Astrocyte (in vitro differentiated cells and primary cell): Measurements from ENCODE around the gene FNDC3B. TPM values are rescaled to one million over a fixed set of nuclear protein-coding genes. Genes with fewer than 3 reads are reported as not detected.

Experiments used
- DNase-seq: peaks from one replicate; pipeline ENCODE4 v3.0.0-alpha.2; 2010; ENCODE audit warnings: low read depth
- FAIRE-seq: peaks from 2 replicates; lab custom pipeline; 2011; peaks lifted over from hg19 to GRCh38; lab: Jason Lieb, UNC
- H2AFZ ChIP-seq: 2 replicates; pipeline ENCODE4 v1.6.0; 2012; ENCODE audit warnings: low read depth, low read length, inconsistent platforms
- H3K27ac ChIP-seq: 2 replicates; pipeline ENCODE4 v1.5.1; 2011; ENCODE audit warnings: low read depth, low read length, inconsistent platforms
- H3K27me3 ChIP-seq: 2 replicates; pipeline ENCODE4 v1.6.0; 2011; ENCODE audit warnings: low read length, inconsistent platforms; ENCODE audit not compliant: insufficient read depth
- H3K36me3 ChIP-seq: 2 replicates; pipeline ENCODE4 v1.5.1; 2011; ENCODE audit warnings: low read length, inconsistent platforms; ENCODE audit not compliant: insufficient read depth
- H3K4me1 ChIP-seq: 2 replicates; pipeline ENCODE4 v1.5.1; 2011; ENCODE audit warnings: low read length, inconsistent platforms; ENCODE audit not compliant: insufficient read depth
- H3K4me2 ChIP-seq: 2 replicates; pipeline ENCODE4 v1.6.0; 2012; ENCODE audit warnings: low read length, inconsistent platforms
- H3K4me3 ChIP-seq: 2 replicates; pipeline ENCODE4 v1.5.1; 2011; ENCODE audit warnings: low read depth, mild to moderate bottlenecking, low read length, inconsistent platforms; ENCODE audit not compliant: insufficient read depth
- H3K79me2 ChIP-seq: 2 replicates; pipeline ENCODE4 v1.6.0; 2012; ENCODE audit warnings: mild to moderate bottlenecking, low read length, inconsistent platforms; ENCODE audit not compliant: insufficient read depth
- H3K9ac ChIP-seq: 2 replicates; pipeline ENCODE4 v1.6.0; 2012; ENCODE audit warnings: mild to moderate bottlenecking, low read length, inconsistent platforms
- H3K9me3 ChIP-seq: 2 replicates; pipeline ENCODE4 v1.5.1; 2012; ENCODE audit warnings: low read depth, mild to moderate bottlenecking, low read length, inconsistent platforms; ENCODE audit not compliant: insufficient read depth
- H4K20me1 ChIP-seq: 2 replicates; pipeline ENCODE4 v1.6.0; 2012; ENCODE audit warnings: low read length, inconsistent platforms; ENCODE audit not compliant: insufficient read depth
- H3K27ac Mint-ChIP-seq: one replicate; pipeline ENCODE4 v1.8.0; 2021; ENCODE audit warnings: mild to moderate bottlenecking, mixed read lengths; ENCODE audit not compliant: unreplicated experiment
- H3K27me3 Mint-ChIP-seq: one replicate; pipeline ENCODE4 v1.8.0; 2021; ENCODE audit warnings: low read depth, mixed read lengths; ENCODE audit not compliant: unreplicated experiment
- H3K36me3 Mint-ChIP-seq: one replicate; pipeline ENCODE4 v1.8.0; 2021; ENCODE audit warnings: low read depth, mixed read lengths; ENCODE audit not compliant: unreplicated experiment
- H3K4me1 Mint-ChIP-seq: one replicate; pipeline ENCODE4 v1.8.0; 2021; ENCODE audit warnings: low read depth, mixed read lengths; ENCODE audit not compliant: unreplicated experiment
- H3K4me3 Mint-ChIP-seq: one replicate; pipeline ENCODE4 v1.8.0; 2021; ENCODE audit warnings: mild to moderate bottlenecking, moderate library complexity, mixed read lengths; ENCODE audit not compliant: unreplicated experiment
- H3K9me3 Mint-ChIP-seq: one replicate; pipeline ENCODE4 v1.8.0; 2021; ENCODE audit warnings: mild to moderate bottlenecking, mixed read lengths; ENCODE audit not compliant: unreplicated experiment
- CTCF ChIP-seq: IDR thresholded peaks from 2 replicates; pipeline ENCODE4 v1.5.1; 2011; ENCODE audit warnings: low read depth, mild to moderate bottlenecking, inconsistent platforms, low read length, moderate library complexity; ENCODE audit not compliant: insufficient read depth
- EZH2 ChIP-seq: IDR thresholded peaks from 2 replicates; pipeline ENCODE4 v1.6.1; 2012; ENCODE audit warnings: mild to moderate bottlenecking, low read length, inconsistent platforms; ENCODE audit not compliant: insufficient read depth
- total RNA-seq: library from RNA; stranded (reverse); gene quantifications from 2 replicates; pipeline ENCODE4 v1.2.1, GENCODE V29; 2021

The FNDC3B gene
- total RNA-seq, 1 donor from 2014 or later = 327 TPM

GRCh38 chr3:172007065-172007370 is 32.4 kb upstream of the FNDC3B start:
- Histone ChIP-seq H3K79me2 (no peaks in the 10 kb centered on the region), H3K4me3 (no peak overlapping the region), H3K4me2 (no peak overlapping the region), H3K27me3 (no peaks in the 10 kb centered on the region), H3K9me3 (no peaks in the 10 kb centered on the region), H4K20me1 (no peaks in the 10 kb centered on the region), H3K36me3 (no peaks in the 10 kb centered on the region), H3K27ac (no peak overlapping the region), H2AFZ (no peak overlapping the region), H3K9ac (no peak overlapping the region), H3K4me1 (no peaks in the 10 kb centered on the region)
- TF ChIP-seq EZH2 = no peak
- no peak for TF ChIP-seq CTCF
- no peak for FAIRE-seq
- Mint-ChIP-seq H3K4me1 (peaks cover 3% of the 10 kb centered on the region), H3K36me3 (no peaks in the 10 kb centered on the region), H3K27ac (no peak overlapping the region), H3K9me3 (no peaks in the 10 kb centered on the region), H3K4me3 (no peak overlapping the region), H3K27me3 (no peaks in the 10 kb centered on the region)
- DNase-seq = no peak

- Histone ChIP-seq H3K36me3 (no peaks in the 10 kb centered on the region), H2AFZ (no peak overlapping the region), H3K4me3 (no peak overlapping the region), H3K9ac (no peak overlapping the region), H3K4me1 (no peaks in the 10 kb centered on the region), H3K9me3 (no peaks in the 10 kb centered on the region), H3K79me2 (no peaks in the 10 kb centered on the region), H4K20me1 (no peaks in the 10 kb centered on the region), H3K27me3 (no peaks in the 10 kb centered on the region), H3K4me2 (no peak overlapping the region), H3K27ac (no peak overlapping the region)
- peaks cover 3% of the 10 kb centered on the region for H3K4me1 Mint-ChIP-seq
- DNase-seq = no peak
- TF ChIP-seq CTCF (no peak), EZH2 (no peak)
- H3K27ac Mint-ChIP-seq = no peak overlapping the region
- H3K27me3 Mint-ChIP-seq = no peaks in the 10 kb centered on the region
- no peaks in the 10 kb centered on the region for H3K9me3 Mint-ChIP-seq
- no peak overlapping the region for H3K4me3 Mint-ChIP-seq
- no peaks in the 10 kb centered on the region for H3K36me3 Mint-ChIP-seq
- no peak for FAIRE-seq
Measured at GRCh38 chr3:172009803-172010202, 29.6 kb upstream of the FNDC3B start.

DNA sequence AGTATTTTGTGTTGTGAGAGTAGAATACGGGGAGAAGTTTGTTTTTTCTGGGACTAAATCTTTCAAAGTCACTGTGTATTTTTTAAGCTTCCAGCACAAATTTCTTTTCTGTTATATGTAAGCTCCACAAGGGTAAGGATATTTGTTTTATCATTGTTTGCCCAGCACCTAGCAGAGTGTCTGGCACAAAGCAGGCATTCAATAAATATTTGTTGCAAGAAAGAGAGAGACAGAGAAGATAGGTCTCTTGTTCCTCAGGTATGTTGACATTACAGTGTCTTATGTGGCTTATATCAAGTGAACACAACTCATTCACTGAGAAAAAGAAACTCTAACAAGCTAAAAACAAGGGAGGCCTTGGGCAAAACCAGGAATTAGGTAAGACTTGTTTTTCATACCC is 26.6 kb upstream of the FNDC3B start:
- no peak overlapping the region for H3K4me3 ChIP-seq
- no peak overlapping the region for H3K9ac ChIP-seq
- no peak for DNase-seq
- no peaks in the 10 kb centered on the region for H3K79me2 ChIP-seq
- no peaks in the 10 kb centered on the region for H3K9me3 Mint-ChIP-seq
- no peaks in the 10 kb centered on the region for H4K20me1 ChIP-seq
- H3K4me1 ChIP-seq = no peaks in the 10 kb centered on the region
- H3K4me1 Mint-ChIP-seq = peaks cover 3% of the 10 kb centered on the region
- no peak overlapping the region for H3K4me2 ChIP-seq
- TF ChIP-seq EZH2 (no peak), CTCF (no peak)
- H2AFZ ChIP-seq = no peak overlapping the region
- no peak overlapping the region for H3K27ac Mint-ChIP-seq
- H3K36me3 ChIP-seq = no peaks in the 10 kb centered on the region
- H3K4me3 Mint-ChIP-seq = no peak overlapping the region
- no peaks in the 10 kb centered on the region for H3K27me3 ChIP-seq
- H3K9me3 ChIP-seq = no peaks in the 10 kb centered on the region
- H3K27ac ChIP-seq = no peak overlapping the region
- no peaks in the 10 kb centered on the region for H3K36me3 Mint-ChIP-seq
- no peaks in the 10 kb centered on the region for H3K27me3 Mint-ChIP-seq
- FAIRE-seq = no peak
